Measurements from ENCODE around the gene CAMTA1. TPM values are rescaled to one million over a fixed set of nuclear protein-coding genes. Genes with fewer than 3 reads are reported as not detected.
A peak's percentile ranks its signal among the peaks of the same experiment; 100 is the strongest.

CAMTA1 gene
- total RNA-seq, 1 donor from 2014 or later = 77.6 TPM

GRCh38 chr1:7752512-7753417, 967.5 kb downstream of the CAMTA1 start:
- peak overlapping the region; percentile 54 for H3K4me3 ChIP-seq (ENCODE audit: insufficient read depth, low read depth, low read length)
- H3K27ac Mint-ChIP-seq (ENCODE audit: unreplicated experiment) = peak overlapping the region; percentile 77
- TF ChIP-seq EZH2 (IDR thresholded peaks at IDR 0.05; ENCODE audit: insufficient read depth, low read length) = no peak
- peak; percentile 92 for TF ChIP-seq CTCF (IDR thresholded peaks at IDR 0.05; ENCODE audit: insufficient read depth, low read depth, low read length)

GRCh38 chr1:7753641-7754040, 968.4 kb downstream of the CAMTA1 start:
- Mint-ChIP-seq H3K27ac (ENCODE audit: unreplicated experiment) (no peak overlapping the region), H3K4me1 (ENCODE audit: low read depth, unreplicated experiment) (no peaks in the 10 kb centered on the region), H3K27me3 (ENCODE audit: low read depth, unreplicated experiment) (no peaks in the 10 kb centered on the region), H3K9me3 (ENCODE audit: unreplicated experiment) (no peaks in the 10 kb centered on the region), H3K36me3 (ENCODE audit: low read depth, unreplicated experiment) (no peaks in the 10 kb centered on the region), H3K4me3 (ENCODE audit: unreplicated experiment) (no peak overlapping the region)
- H3K79me2 ChIP-seq (ENCODE audit: insufficient read depth, low read length) = no peaks in the 10 kb centered on the region
- no peak overlapping the region for H3K27ac ChIP-seq (ENCODE audit: low read depth, low read length)
- H2AFZ ChIP-seq (ENCODE audit: low read depth, low read length) = no peak overlapping the region
- no peak for FAIRE-seq
- H4K20me1 ChIP-seq (ENCODE audit: insufficient read depth, low read length) = no peaks in the 10 kb centered on the region
- no peak for TF ChIP-seq EZH2 (IDR thresholded peaks at IDR 0.05; ENCODE audit: insufficient read depth, low read length)
- TF ChIP-seq CTCF (IDR thresholded peaks at IDR 0.05; ENCODE audit: insufficient read depth, low read depth, low read length) = no peak
- H3K9me3 ChIP-seq (ENCODE audit: insufficient read depth, low read depth, low read length) = no peaks in the 10 kb centered on the region
- DNase-seq (ENCODE audit: low read depth) = no peak
- no peak overlapping the region for H3K4me3 ChIP-seq (ENCODE audit: insufficient read depth, low read depth, low read length)
- H3K4me1 ChIP-seq (ENCODE audit: insufficient read depth, low read length) = peaks cover 5% of the 10 kb centered on the region
- H3K36me3 ChIP-seq (ENCODE audit: insufficient read depth, low read length) = no peaks in the 10 kb centered on the region
- H3K4me2 ChIP-seq (ENCODE audit: low read length) = no peak overlapping the region
- no peak overlapping the region for H3K9ac ChIP-seq (ENCODE audit: low read length)
- no peaks in the 10 kb centered on the region for H3K27me3 ChIP-seq (ENCODE audit: insufficient read depth, low read length)

More at GRCh38 chr1:7752512-7753417, 967.5 kb downstream of the CAMTA1 start:
- Mint-ChIP-seq H3K4me1 (ENCODE audit: low read depth, unreplicated experiment) (no peaks in the 10 kb centered on the region), H3K36me3 (ENCODE audit: low read depth, unreplicated experiment) (no peaks in the 10 kb centered on the region), H3K4me3 (ENCODE audit: unreplicated experiment) (peak overlapping the region; percentile 78), H3K9me3 (ENCODE audit: unreplicated experiment) (no peaks in the 10 kb centered on the region), H3K27me3 (ENCODE audit: low read depth, unreplicated experiment) (no peaks in the 10 kb centered on the region)
- H3K4me2 ChIP-seq (ENCODE audit: low read length) = peak overlapping the region; percentile 85
- DNase-seq (ENCODE audit: low read depth) (peak; percentile 39), FAIRE-seq (peak; percentile 64)
- H4K20me1 ChIP-seq (ENCODE audit: insufficient read depth, low read length) = no peaks in the 10 kb centered on the region
- H3K27me3 ChIP-seq (ENCODE audit: insufficient read depth, low read length) = no peaks in the 10 kb centered on the region
- H3K4me1 ChIP-seq (ENCODE audit: insufficient read depth, low read length) = peaks cover 5% of the 10 kb centered on the region
- no peaks in the 10 kb centered on the region for H3K79me2 ChIP-seq (ENCODE audit: insufficient read depth, low read length)
- H3K9me3 ChIP-seq (ENCODE audit: insufficient read depth, low read depth, low read length) = no peaks in the 10 kb centered on the region
- H2AFZ ChIP-seq (ENCODE audit: low read depth, low read length) = peak overlapping the region; percentile 78
- H3K9ac ChIP-seq (ENCODE audit: low read length) = peak overlapping the region; percentile 76
- H3K27ac ChIP-seq (ENCODE audit: low read depth, low read length) = no peak overlapping the region
- H3K36me3 ChIP-seq (ENCODE audit: insufficient read depth, low read length) = no peaks in the 10 kb centered on the region

- no peaks in the 10 kb centered on the region for H3K27me3 Mint-ChIP-seq (ENCODE audit: low read depth, unreplicated experiment)
- no peak overlapping the region for H3K4me3 ChIP-seq (ENCODE audit: insufficient read depth, low read depth, low read length)
- no peaks in the 10 kb centered on the region for H3K9me3 ChIP-seq (ENCODE audit: insufficient read depth, low read depth, low read length)
- no peaks in the 10 kb centered on the region for H3K36me3 Mint-ChIP-seq (ENCODE audit: low read depth, unreplicated experiment)
- H3K27me3 ChIP-seq (ENCODE audit: insufficient read depth, low read length) = no peaks in the 10 kb centered on the region
- no peak overlapping the region for H2AFZ ChIP-seq (ENCODE audit: low read depth, low read length)
- no peaks in the 10 kb centered on the region for H3K36me3 ChIP-seq (ENCODE audit: insufficient read depth, low read length)
- H3K4me1 Mint-ChIP-seq (ENCODE audit: low read depth, unreplicated experiment) = no peaks in the 10 kb centered on the region
- H3K4me2 ChIP-seq (ENCODE audit: low read length) = no peak overlapping the region
- no peak overlapping the region for H3K27ac ChIP-seq (ENCODE audit: low read depth, low read length)
- H3K79me2 ChIP-seq (ENCODE audit: insufficient read depth, low read length) = no peaks in the 10 kb centered on the region
- H3K9ac ChIP-seq (ENCODE audit: low read length) = no peak overlapping the region
- no peaks in the 10 kb centered on the region for H3K9me3 Mint-ChIP-seq (ENCODE audit: unreplicated experiment)
- no peak overlapping the region for H3K27ac Mint-ChIP-seq (ENCODE audit: unreplicated experiment)
- DNase-seq (ENCODE audit: low read depth) (no peak), FAIRE-seq (no peak)
- H3K4me3 Mint-ChIP-seq (ENCODE audit: unreplicated experiment) = no peak overlapping the region
- H4K20me1 ChIP-seq (ENCODE audit: insufficient read depth, low read length) = no peaks in the 10 kb centered on the region
- no peak for TF ChIP-seq EZH2 (IDR thresholded peaks at IDR 0.05; ENCODE audit: insufficient read depth, low read length)
- no peak for TF ChIP-seq CTCF (IDR thresholded peaks at IDR 0.05; ENCODE audit: insufficient read depth, low read depth, low read length)
- H3K4me1 ChIP-seq (ENCODE audit: insufficient read depth, low read length) = peaks cover 5% of the 10 kb centered on the region
Measured at GRCh38 chr1:7754234-7754633, 969.0 kb downstream of the CAMTA1 start.

Measured in astrocyte (in vitro differentiated cells and primary cell).